Sigmoid colon (tissue), 3 donors: ENCODE results near the gene OR6B1.

Experiments
- POLR2A ChIP-seq, 2 donors: fragments of 450-650 bp; IDR thresholded peaks; one replicate each; pipeline ENCODE4 v1.6.1; 2016; ENCODE audit warnings: antibody characterized with exemption in 2 of 2, mild to moderate bottlenecking in 2 of 2, moderate library complexity in 2 of 2
- TF ChIP-seq, protein P1 (sequence below), 4 experiments: fragments of 450-650 bp in 3 of 4; fragments of 200-600 bp in 1 of 4; IDR thresholded peaks; one replicate each; pipeline ENCODE4 v1.5.1; 2016 to 2019; ENCODE audit warnings: antibody characterized with exemption in 4 of 4, mild to moderate bottlenecking in 3 of 4, moderate library complexity in 2 of 4

DNA sequence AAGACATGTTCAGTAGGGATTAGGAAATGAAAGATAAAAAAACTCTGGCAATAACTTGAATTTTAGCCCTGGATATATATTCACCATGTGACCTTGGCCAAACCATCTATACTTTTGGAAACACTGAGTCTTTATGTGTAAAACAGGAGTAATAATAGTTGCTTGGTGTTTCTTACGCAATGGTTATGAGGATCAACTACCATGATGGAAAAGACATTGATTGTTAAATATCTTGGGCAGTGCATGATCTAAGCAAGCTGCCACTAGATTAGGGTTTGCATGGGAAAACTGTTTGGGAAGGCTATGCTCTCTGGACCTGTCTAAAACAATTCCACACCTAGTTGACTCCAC is 6.5 kb downstream of the OR6B1 start:
- TF ChIP-seq, protein P1, sequence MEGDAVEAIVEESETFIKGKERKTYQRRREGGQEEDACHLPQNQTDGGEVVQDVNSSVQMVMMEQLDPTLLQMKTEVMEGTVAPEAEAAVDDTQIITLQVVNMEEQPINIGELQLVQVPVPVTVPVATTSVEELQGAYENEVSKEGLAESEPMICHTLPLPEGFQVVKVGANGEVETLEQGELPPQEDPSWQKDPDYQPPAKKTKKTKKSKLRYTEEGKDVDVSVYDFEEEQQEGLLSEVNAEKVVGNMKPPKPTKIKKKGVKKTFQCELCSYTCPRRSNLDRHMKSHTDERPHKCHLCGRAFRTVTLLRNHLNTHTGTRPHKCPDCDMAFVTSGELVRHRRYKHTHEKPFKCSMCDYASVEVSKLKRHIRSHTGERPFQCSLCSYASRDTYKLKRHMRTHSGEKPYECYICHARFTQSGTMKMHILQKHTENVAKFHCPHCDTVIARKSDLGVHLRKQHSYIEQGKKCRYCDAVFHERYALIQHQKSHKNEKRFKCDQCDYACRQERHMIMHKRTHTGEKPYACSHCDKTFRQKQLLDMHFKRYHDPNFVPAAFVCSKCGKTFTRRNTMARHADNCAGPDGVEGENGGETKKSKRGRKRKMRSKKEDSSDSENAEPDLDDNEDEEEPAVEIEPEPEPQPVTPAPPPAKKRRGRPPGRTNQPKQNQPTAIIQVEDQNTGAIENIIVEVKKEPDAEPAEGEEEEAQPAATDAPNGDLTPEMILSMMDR (IDR thresholded peaks at IDR 0.05), result no peak
- no peak for TF ChIP-seq POLR2A (IDR thresholded peaks at IDR 0.05)
